Hypothalamus (tissue), 51 donors: Measurements from ENCODE around the gene KRT31.
"Not testable (repeated sequence)": the region's sequence is repeated elsewhere in the genome, so short reads cannot be mapped to it uniquely, and the experiment has no call there.

Source experiments
- DNase-seq, 51 donors: peaks; one replicate each; lab custom pipeline; 2025; lab: John Stamatoyannopoulos, UW

The KRT31 gene

DNA sequence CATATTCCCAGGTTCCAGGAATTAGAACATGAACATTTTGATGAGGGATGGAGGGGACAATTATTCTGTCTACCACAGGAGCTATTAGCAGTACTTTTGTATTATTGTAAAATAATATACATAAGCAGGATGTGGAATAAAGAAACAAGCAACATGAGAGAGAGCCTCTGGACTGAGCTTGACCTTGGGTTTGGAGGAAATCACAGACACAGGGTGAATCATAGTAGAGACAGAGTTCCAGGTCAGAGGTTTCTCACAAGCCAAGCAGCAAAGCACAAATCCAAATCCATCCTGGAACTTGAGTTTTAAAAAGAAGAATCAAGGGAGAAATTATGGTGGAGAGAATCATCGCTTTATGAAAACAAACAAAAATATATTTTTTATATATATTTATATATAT is 5.1 kb downstream of the KRT31 start:
- DNase-seq: no peak

DNA sequence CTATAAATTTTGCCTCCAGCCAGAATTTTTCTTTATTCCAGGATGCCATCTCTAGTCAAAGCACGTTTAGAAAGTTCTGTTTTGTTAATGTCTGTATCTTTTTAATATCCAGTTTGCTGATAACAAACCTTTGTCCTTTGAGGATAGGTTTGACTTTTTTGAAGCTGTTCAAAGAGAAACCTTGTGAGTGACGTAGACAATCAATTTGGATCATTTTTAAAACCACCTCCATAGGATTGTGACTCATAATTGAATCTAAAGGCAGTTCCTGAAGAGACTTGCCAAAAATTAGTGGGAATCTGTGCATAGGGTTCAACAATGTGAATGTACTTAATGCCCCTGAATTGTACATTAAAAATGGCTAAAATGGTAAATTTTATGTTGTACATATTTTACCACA is 5.9 kb downstream of the KRT31 start:
- no peak for DNase-seq

DNA sequence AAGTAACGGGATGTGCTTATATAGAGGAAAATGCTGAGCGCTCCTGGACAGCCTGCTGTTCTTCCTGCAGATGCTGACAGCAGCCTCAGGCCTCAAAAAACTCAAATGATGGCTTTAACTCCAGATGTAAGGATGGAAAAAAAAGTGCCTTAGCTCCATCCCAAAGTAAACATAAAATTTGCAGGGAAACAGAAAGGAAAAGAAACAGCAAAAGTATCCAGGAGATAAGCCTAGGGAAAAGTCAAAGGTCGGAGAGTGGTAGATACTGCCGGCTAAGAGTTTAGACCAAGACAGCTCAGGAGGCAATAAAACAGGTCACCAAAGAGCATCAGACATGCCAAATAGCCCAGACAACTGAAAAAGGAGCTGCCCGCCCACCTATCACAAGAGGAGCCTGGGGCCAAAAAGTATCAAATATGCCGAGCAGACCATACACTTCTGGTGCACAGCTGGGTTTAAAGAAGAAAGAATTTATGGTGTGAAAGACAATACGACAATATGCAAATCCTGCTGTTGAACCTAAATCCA is 6.9 kb downstream of the KRT31 start:
- DNase-seq: no peak

DNA sequence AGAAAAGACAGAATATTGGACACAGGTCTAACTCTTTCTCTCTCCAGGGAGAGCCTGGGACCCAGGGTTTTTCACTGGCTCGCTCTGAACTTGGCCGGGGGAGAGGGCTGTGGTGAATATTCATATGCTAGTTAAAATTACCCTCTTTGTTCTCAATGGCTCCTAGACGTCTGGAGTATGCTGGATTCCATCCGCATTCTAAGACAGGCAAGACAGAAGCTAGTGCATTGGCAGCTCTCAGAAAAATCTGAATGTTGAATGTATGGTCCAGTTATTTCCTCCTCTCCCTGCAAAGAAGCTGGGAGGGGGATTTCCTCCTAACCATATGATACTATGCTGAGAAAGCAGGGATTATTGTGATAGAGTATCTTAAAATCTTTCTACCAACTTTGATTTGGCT is 9.7 kb downstream of the KRT31 start:
- DNase-seq: no peak

DNA sequence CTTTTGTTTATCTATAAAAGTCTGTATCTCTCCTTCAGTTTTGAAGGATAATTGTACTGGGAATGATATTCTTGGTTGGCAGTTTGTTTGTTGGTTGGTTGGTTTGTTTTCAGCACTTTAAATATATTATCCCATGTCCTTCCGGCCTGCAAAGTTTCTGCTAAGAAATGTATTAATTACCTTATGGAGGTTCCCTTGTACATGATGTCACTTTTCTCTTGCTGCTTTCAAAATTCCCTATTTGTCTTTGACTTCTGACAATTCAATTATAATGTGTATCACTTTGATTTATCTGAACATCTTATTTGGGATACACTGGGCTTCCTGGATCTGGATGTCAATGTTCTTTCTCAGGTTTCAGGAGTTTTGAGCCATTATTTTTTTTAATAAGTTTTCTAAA is 11.2 kb downstream of the KRT31 start:
- DNase-seq: no peak

DNA sequence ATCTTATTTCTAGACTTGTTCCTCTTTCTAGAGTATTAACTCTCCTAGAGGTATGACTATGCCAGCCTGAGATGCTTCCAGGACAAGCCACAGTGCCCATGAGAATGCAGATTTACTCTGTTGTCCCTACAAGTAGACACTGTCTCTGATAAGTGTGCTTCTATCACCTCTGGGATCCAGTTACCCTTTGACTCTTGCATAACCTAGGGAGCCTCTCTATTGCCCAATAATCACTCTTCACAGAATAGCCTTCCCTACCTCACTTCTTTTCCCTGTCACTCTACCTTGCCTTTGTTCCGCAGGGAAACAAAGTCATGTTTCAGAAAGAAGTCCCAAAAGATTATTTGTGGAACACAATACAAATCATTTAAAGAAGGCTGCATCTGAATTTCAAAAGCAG is 13.7 kb downstream of the KRT31 start:
- DNase-seq: no peak

DNA sequence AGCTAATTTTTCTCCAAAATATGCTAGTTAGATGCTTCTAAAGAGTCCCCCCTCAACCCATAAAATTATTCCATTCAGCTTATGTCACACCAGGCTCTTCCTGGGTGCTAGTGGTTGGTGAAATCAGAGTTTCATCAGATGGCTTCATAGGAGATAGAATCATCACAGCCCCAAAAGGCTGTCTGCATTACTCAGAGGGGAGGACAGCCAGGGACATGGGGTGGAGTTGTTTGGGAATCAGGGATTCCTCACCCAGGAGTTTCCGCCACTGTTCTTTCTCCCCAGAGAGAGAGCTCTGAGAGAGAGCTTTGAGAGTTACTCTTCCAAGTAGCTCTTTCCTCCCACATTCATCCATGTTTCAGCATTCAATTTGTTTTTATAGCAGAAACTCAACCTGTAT is 15.0 kb downstream of the KRT31 start:
- DNase-seq: no peak

DNA sequence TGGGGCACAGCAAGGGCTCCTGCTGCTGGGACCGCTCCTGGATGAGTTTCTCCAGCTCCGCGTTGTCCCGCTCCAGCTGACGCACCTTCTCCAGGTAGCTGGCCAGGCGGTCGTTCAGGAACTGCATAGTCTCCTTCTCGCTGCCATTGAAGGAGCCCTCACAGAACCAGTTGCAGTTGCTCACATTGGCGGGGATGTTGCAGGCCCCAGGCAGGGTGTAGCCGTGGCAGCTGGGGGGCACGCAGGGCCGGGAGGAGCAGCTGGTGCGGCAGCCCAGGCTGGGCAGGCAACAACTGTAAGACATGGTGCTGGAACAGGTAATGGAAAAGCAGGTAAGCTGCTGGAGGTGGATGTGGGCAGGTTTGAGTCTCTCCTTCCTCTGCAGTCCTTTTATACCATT is 15.5 kb downstream of the KRT31 start, which contains the start of gene KRT34:
Gene KRT34, minus strand, starts transcription at position 364 of the 400 bp plus-strand sequence. Its CDS starts 60 bp downstream, at position 304.
- not testable (repeated sequence) for DNase-seq

DNA sequence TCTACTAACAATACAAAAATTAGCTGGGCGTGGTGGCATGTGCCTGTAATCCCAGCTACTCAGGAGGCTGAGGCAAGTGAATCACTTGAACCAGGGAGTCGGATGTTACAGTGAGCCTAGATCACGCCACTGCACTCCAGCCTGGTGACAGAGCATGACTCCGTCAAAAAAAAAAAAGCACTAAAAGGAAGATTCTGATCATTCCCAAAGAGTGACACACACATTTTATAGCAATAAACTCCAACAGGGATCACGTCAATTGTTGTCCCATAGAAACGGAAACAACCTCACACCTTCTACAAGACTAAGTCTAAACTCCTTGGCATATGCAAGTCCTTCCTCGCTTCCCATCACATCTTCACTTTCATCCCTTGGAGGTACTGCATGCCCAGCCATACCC is 17.3 kb downstream of the KRT31 start:
- DNase-seq: not testable (repeated sequence)

DNA sequence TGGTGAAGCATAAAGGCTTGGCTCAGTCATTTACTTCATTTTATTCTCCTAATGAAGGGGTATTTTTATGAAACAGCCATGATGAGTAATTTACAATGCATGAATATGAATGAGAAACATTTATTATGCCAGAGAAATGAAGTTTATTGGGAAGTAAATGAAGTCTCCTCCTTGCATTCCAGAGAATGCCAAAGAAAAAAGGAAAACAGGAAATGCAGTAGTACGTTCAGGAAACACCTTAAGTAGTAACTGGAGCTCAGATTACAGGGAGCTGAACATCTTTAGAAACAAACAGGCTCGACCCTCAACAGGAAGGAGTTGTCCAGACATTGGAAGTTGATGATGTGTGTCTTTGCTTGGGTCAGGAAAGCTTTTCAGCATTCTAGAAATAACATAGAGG is 19.9 kb downstream of the KRT31 start:
- no peak for DNase-seq

DNA sequence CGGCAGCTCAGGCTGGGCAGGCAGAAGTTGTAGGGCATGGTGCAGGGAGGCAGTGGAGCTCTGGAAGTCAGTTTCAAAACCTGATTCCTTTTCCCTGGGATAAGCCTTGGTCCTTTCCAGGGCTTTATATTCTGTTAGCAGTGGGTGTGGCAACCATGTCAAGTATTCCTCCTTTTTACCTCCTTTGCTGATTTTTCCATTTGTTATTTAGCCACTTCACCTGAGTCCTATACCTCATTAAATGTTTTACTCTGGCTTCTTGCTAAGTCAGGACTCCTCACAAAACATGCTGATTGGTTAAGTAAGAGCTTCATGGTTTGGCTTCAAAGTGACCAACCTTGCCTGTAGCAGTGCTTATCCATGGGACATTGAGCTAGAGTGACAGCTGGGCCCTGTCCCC is 27.7 kb downstream of the KRT31 start, which contains the start of gene KRT33B:
Gene KRT33B, minus strand, starts transcription at position 101 of the 400 bp plus-strand sequence. Its CDS starts 63 bp downstream, at position 38.
- DNase-seq: no peak

DNA sequence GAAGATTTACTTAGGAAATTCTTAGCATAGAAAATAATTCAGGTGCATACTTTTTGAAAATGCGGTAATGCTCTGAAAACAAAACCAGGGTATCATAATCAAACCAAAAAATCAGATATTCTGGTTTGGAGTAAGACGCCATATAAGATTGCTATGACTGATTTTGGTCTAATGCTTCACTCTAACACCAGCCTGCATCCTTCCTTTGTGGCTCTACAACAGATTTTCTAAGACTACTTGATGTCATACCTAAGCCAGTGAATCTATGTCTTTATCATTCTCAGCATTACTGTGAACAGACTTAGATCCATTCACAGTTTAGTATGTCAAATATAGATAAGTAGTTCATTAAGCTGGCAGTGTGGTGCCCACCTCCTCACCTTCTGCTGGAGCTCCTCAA is 28.4 kb downstream of the KRT31 start:
- no peak for DNase-seq

DNA sequence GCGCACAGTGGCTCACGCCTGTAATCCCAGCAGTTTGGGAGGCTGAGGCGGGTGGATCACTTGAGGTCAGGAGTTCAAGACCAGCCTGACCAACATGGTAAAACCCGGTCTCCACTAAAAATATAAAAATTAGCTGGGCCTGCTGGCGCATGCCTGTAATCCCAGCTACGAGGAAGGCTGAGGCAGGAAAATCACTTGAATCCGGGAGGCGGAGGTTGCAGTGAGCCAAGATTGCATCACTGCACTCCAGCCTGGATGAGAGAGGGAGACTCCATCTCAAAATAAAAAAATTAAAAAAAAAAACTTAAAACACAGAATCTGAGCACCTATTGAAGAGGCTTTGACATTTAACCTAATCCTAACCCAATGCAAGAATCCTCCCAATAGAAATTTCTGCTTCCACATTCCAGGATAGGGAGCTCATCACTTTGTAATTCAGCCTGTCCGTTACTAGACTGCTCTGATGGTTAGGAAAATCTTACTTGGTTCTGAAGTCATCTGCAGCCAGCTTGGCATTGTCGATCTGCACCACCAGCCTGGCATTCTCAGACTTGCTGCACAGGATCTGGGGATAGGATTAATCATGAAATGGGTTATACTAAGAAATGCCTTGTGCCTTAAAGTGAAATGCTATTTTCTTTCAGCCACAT is 29.9 kb downstream of the KRT31 start:
- DNase-seq: no peak

DNA sequence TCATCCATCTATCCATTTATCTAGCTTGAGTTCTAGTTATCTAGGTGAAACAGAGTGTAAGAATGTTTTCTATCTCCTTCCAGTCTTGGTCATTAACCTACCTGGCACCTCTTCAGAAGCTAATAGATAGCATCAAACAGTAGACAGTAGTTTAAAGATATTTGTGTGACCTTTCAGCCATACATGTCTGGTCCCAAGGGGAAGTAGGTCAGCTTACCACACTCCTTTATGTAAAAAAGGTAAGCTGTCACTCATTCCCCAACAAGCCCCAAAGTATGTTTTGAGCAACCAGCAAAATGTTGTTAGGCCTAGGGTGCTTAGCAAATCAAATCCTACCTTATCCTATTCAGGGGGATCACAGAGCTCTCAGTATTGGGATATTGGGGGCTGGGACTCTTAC is 31.3 kb downstream of the KRT31 start:
- no peak for DNase-seq

DNA sequence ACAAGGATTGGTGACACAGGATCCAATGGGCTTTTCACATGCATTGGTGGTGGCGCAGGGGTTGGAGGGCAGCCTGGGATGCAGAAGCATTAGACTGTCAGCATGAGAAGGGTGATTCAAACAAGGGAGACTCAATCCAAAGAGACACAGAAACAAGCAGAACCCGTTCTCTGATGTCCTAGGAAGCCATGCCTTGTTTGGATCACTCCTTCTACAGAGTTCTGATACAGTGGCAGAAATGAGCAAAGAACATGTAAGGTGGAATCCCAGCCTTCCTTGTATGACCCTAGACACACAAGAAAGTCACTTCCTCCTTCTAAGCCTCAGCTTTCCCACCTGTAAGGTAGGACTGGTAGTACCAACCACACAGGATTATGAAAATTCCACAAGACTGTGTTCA is 33.5 kb downstream of the KRT31 start:
- DNase-seq: no peak

DNA sequence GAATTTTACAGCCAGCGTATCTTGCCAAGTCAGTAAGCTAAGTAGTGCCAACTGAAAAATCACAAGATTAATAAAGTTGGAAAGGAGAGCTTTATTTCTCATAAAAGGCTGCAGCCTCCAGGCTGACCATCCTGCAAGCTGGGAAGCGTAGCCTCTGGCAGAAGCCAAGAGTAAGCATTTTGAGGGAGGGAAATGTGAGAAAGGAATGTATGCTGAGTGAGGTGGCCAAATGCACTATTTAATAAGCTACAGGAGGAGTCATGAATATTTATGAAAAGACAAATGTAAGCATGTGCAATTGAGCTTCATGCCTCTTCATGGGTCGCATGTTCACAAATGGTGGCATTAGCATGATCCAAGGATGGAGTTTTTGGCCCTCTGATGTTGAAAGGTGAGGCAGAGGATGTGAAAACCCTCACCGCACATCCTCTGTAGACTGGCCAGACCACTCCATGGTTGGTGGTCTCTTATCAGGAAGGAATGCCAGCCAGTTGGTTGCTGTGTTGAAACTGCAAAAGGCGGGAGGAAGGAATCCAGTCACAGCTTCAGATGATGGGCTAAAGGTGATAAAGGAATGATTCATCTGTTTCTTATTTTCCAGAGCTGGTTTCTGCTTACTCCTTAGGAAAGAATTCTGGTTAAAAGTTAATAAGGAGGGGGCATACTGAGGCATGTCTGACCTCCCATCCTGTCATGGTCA is 37.0 kb downstream of the KRT31 start:
- DNase-seq: no peak

DNA sequence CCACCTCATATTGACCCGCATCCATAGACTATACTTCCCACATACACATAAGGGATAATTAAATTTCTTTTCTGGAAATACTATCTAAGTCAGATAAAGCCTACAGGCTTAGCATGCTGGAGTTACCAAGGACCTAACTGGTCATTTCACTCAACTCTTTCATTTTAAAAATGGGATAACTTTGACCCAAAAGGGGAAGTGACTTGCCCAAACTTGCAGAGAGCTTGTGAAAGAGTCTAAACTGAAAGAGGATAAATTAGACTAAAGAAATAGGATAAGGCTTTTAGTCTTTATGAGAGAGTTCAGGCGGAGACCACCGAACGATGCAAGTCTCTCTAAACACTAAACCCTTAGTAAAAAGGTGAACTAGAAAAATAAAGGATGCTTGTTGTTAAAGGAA is 42.9 kb downstream of the KRT31 start:
- no peak for DNase-seq

DNA sequence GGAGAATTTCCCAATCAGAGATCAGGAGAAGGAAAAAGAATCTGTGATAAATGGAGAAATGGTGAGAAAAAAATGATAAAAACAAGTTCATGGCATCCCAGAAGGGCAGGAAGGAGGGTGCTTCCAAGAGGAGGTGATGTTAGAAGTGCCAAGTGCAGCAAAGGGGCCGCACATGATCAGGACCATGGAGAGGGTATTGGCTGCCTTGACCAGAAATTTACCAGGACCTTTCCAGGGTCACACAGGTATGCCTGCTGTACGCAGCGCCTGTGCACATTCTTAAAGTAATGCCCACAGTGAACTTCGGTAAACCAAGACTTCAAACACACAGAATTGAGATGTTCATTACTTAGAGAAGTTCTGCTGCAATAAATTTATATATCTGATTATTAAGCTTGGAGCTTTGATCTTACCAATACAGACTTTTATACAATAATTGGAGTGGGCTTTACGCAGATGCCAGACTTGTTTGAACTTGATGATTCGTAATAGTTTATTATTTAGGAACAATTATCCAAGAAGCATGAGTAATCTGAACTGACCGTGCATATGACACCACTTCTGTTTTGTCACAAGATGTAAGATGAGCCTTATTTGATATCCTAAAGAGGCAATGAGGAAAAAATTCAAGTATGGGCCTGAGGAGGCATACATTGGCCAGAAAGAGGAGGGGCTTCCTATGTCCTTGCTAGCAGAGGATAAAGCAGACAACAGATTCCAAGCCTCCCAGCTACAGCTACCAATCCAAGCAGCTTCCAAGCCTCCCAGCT is 44.6 kb downstream of the KRT31 start:
- DNase-seq: no peak

DNA sequence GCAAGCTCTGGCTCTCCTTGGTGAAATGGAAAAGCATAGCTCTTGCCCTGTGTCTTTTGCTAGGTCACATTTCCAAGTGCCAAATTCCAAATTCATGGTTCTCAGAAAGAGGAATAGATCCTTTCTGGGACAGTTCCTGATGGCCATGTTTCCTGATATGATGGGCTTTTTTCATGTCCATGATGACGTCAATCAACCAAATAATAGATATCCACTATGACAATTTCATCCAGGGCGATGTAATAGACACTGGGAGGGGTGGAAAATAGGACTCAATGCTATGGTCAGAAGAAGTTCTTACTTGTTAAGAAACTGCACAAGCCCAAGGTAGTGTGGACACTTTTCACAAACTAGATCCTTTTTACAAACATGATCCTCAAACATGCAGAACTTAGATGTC is 46.2 kb downstream of the KRT31 start:
- DNase-seq: no peak

DNA sequence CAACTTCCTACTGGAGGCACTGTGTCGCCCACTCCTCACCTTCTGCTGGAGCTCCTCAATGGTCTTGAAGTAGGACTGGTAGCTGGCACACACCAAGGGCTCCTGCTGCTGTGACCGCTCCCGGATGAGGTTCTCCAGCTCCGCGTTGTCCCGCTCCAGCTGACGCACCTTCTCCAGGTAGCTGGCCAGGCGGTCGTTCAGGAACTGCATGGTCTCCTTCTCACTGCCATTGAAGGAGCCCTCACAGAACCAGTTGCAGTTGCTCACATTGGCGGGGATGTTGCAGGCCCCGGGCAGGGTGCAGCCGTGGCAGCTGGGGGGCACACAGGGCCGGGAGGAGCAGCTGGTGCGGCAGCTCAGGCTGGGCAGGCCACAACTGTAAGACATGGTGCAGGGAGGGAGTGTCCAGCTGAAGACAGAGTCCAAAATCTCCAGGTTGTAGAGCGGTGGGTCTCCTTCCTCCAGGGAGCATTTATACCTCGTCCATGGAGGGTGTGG is 47.0 kb downstream of the KRT31 start, which contains the start of gene KRT33A:
Gene KRT33A, minus strand, starts transcription at position 448 of the 498 bp plus-strand sequence. Its CDS starts 61 bp downstream, at position 387.
- not testable (repeated sequence) for DNase-seq
